AML-193 (cell line): ENCODE data around the gene CAV3.
"Not testable (repeated sequence)": the region's sequence is repeated elsewhere in the genome, so short reads cannot be mapped to it uniquely, and the experiment has no call there.

ENCODE experiments used
- DNase-seq, 2 experiments: peaks; one replicate each; lab custom pipeline; 2025; lab: John Stamatoyannopoulos, UW

Gene CAV3

GRCh38 chr3:8733332-8734094 is at the start of gene CAV3:
CAV3 (plus strand) TSS chr3:8733802; CDS start chr3:8733877, 75 bp downstream.
- no peak for DNase-seq

- DNase-seq = not testable (repeated sequence)
Observed at GRCh38 chr3:8684992-8685391, 48.6 kb upstream of the CAV3 start.

- DNase-seq = not testable (repeated sequence)
Observed at GRCh38 chr3:8691295-8691694, 42.3 kb upstream of the CAV3 start.

GRCh38 chr3:8702560-8702959 is 31.0 kb upstream of the CAV3 start:
- DNase-seq = no peak

- no peak for DNase-seq
Observed at GRCh38 chr3:8705575-8705974, 28.0 kb upstream of the CAV3 start.

- DNase-seq = no peak
Observed at GRCh38 chr3:8709287-8709686, 24.3 kb upstream of the CAV3 start.

GRCh38 chr3:8709801-8710507 is 23.6 kb upstream of the CAV3 start:
- DNase-seq = no peak

GRCh38 chr3:8712045-8712907 is 21.3 kb upstream of the CAV3 start:
- DNase-seq = no peak

GRCh38 chr3:8712908-8713255 is 20.7 kb upstream of the CAV3 start:
- DNase-seq = no peak

GRCh38 chr3:8713901-8714759 is 19.5 kb upstream of the CAV3 start:
- DNase-seq = no peak

- not testable (repeated sequence) for DNase-seq
Observed at GRCh38 chr3:8715757-8716156, 17.8 kb upstream of the CAV3 start.

GRCh38 chr3:8722808-8723207 is 10.8 kb upstream of the CAV3 start:
- DNase-seq = no peak

- DNase-seq = no peak
Observed at GRCh38 chr3:8723612-8724011, 10.0 kb upstream of the CAV3 start.

- no peak for DNase-seq
Observed at GRCh38 chr3:8724108-8724752, 9.4 kb upstream of the CAV3 start.

GRCh38 chr3:8727605-8728512 is 5.7 kb upstream of the CAV3 start:
- no peak for DNase-seq

GRCh38 chr3:8729479-8729878 is 4.1 kb upstream of the CAV3 start:
- DNase-seq = no peak

- DNase-seq = no peak
Observed at GRCh38 chr3:8730656-8731055, 2.9 kb upstream of the CAV3 start.

GRCh38 chr3:8732413-8732812 is 1.2 kb upstream of the CAV3 start:
- DNase-seq = no peak

- DNase-seq = no peak
Observed at GRCh38 chr3:8734137-8734878, 706 bp downstream of the CAV3 start.
